Measurements from ENCODE around the gene ROR1. TPM values are rescaled to one million over a fixed set of nuclear protein-coding genes. Genes with fewer than 3 reads are reported as not detected.
A peak's percentile ranks its signal among the peaks of the same experiment; 100 is the strongest.

ROR1 gene
- total RNA-seq, 4 donors from 2014 or later: 0.73 to 2.6 (median 1.4) TPM

GRCh38 chr1:63945943-63946342, 172.1 kb downstream of the ROR1 start:
- WGBS, 2 donors: 88 to 95% methylated on average over 1 of the region's 1 CpG
- H3K36me3 ChIP-seq: no peaks in the 10 kb centered on the region
- no peak overlapping the region for H3K4me3 ChIP-seq (replicated peaks in 1 of 3)
- no peak for TF ChIP-seq CTCF (IDR thresholded peaks at IDR 0.05)
- H3K27ac ChIP-seq: no peak overlapping the region
- H3K9me3 ChIP-seq: no peaks in the 10 kb centered on the region
- no peak for DNase-seq
- intact Hi-C loops (cut with DNase I): no loop called here
- peaks cover 0 to 16% of the 10 kb centered on the region in 2 donors for H3K4me1 ChIP-seq
- H3K27me3 ChIP-seq: no peaks in the 10 kb centered on the region

GRCh38 chr1:63946866-63947491, 173.2 kb downstream of the ROR1 start:
- Histone ChIP-seq H3K4me1 (peaks cover 0 to 16% of the 10 kb centered on the region in 2 donors), H3K27me3 (no peaks in the 10 kb centered on the region), H3K9me3 (no peaks in the 10 kb centered on the region), H3K36me3 (no peaks in the 10 kb centered on the region), H3K4me3 (replicated peaks in 1 of 3) (no peak overlapping the region), H3K27ac (no peak overlapping the region)
- intact Hi-C loops (cut with DNase I): no loop called here
- DNase-seq: no peak
- WGBS, 2 donors: 76 to 79% methylated on average over 11 of the region's 11 CpGs
- TF ChIP-seq POLR2A (IDR thresholded peaks at IDR 0.05) (no peak), CTCF (IDR thresholded peaks at IDR 0.05) (no peak)

DNA sequence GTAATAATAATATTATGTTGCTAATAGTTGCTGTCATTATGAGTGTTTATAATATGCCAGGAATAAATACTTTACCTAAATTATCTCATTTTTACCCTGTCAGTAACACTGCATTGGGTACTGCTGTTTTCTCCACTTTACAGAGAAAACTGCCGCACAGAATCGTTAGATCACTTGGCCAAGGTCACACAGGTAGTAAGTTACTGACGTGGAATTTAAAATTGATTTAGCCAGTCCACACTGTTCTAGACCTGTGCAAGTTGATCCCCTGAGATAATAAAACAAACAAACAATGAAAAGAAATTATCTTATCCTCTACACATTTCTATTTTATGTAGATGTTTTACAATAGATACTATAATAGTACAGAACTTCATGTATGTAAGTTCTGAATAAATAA, 174.1 kb downstream of the ROR1 start:
- Histone ChIP-seq H3K4me3 (replicated peaks in 1 of 3) (no peak overlapping the region), H3K4me1 (peaks cover 0 to 16% of the 10 kb centered on the region in 2 donors), H3K36me3 (no peaks in the 10 kb centered on the region), H3K27me3 (no peaks in the 10 kb centered on the region), H3K9me3 (no peaks in the 10 kb centered on the region), H3K27ac (no peak overlapping the region)
- TF ChIP-seq CTCF (IDR thresholded peaks at IDR 0.05): no peak
- TF ChIP-seq POLR2A (IDR thresholded peaks at IDR 0.05): no peak
- intact Hi-C loops (cut with DNase I): no loop called here
- DNase-seq: no peak
- WGBS, 2 donors: 92 to 95% methylated on average over 3 of the region's 3 CpGs

- no peak overlapping the region for H3K4me3 ChIP-seq (replicated peaks in 1 of 3)
- H3K4me1 ChIP-seq: peaks cover 0 to 16% of the 10 kb centered on the region in 2 donors
- H3K27me3 ChIP-seq: no peaks in the 10 kb centered on the region
- TF ChIP-seq CTCF (IDR thresholded peaks at IDR 0.05) (no peak), POLR2A (IDR thresholded peaks at IDR 0.05) (no peak)
- DNase-seq: peak; percentile 48 to 60
- H3K9me3 ChIP-seq: no peaks in the 10 kb centered on the region
- no peaks in the 10 kb centered on the region for H3K36me3 ChIP-seq
- peak overlapping the region in 1 of 3 donors; percentile 33 for H3K27ac ChIP-seq
- WGBS, 2 donors: 46 to 55% methylated on average over 3 of the region's 3 CpGs
- intact Hi-C loops (cut with DNase I): no loop called here
Measured at GRCh38 chr1:63950023-63950422, 176.2 kb downstream of the ROR1 start.

- H3K27me3 ChIP-seq: no peaks in the 10 kb centered on the region
- H3K27ac ChIP-seq: no peak overlapping the region
- DNase-seq: no peak
- TF ChIP-seq POLR2A (IDR thresholded peaks at IDR 0.05) (no peak), CTCF (IDR thresholded peaks at IDR 0.05) (no peak)
- intact Hi-C loops (cut with DNase I): no loop called here
- WGBS, 2 donors: 74 to 81% methylated on average over 5 of the region's 5 CpGs
- no peak overlapping the region for H3K4me3 ChIP-seq (replicated peaks in 1 of 3)
- no peaks in the 10 kb centered on the region for H3K9me3 ChIP-seq
- peaks cover 0 to 16% of the 10 kb centered on the region in 2 donors for H3K4me1 ChIP-seq
- H3K36me3 ChIP-seq: no peaks in the 10 kb centered on the region
Measured at GRCh38 chr1:63951059-63951946, 177.5 kb downstream of the ROR1 start.

All from thyroid gland (tissue), 4 donors.